Muscle of leg (tissue), 11 donors: ENCODE data around the gene ANP32A. TPM values are rescaled to one million over a fixed set of nuclear protein-coding genes. Genes with fewer than 3 reads are reported as not detected.

Experiments used
- DNase-seq: peaks from one replicate; pipeline ENCODE4 v3.0.0; 2013
- H3K27ac ChIP-seq: one replicate; pipeline ENCODE4 v1.5.1; 2013; ENCODE audit warnings: mild to moderate bottlenecking, low read length, control low read depth
- H3K27me3 ChIP-seq: one replicate; pipeline ENCODE4 v1.6.1; 2013; ENCODE audit warnings: low read length; ENCODE audit not compliant: control insufficient read depth, insufficient read depth
- H3K36me3 ChIP-seq: one replicate; pipeline ENCODE4 v1.6.1; 2013; ENCODE audit warnings: low read length; ENCODE audit not compliant: control insufficient read depth, insufficient read depth
- H3K4me1 ChIP-seq: one replicate; pipeline ENCODE4 v1.6.1; 2013; ENCODE audit warnings: low read length; ENCODE audit not compliant: control insufficient read depth, insufficient read depth
- H3K4me3 ChIP-seq: one replicate; pipeline ENCODE4 v1.5.1; 2013; ENCODE audit warnings: low read length, control low read depth
- H3K9me3 ChIP-seq: replicated peaks from 2 replicates; pipeline ENCODE4 v1.6.1; 2013; ENCODE audit warnings: low read depth, low read length; ENCODE audit not compliant: control insufficient read depth
- WGBS: methylation state at CpG from one replicate; pipeline ENCODE4 v1.1.5; 2013; ENCODE audit warnings: missing lambda C conversion rate; ENCODE audit not compliant: insufficient coverage; 5-methylcytosine and 5-hydroxymethylcytosine counted together
- polyA plus RNA-seq, 8 donors: library from polyadenylated mRNA; unstranded; fragments of 120-200 nt; gene quantifications; one replicate each; pipeline versions ENCODE4 v1.2.1 to v1.2.3, GENCODE V29; 2013; ENCODE audit warnings: inconsistent platforms in 1 of 8, low replicate concordance in 1 of 8; ENCODE audit not compliant: insufficient read length in 8 of 8, insufficient read depth in 1 of 8
- total RNA-seq: library from RNA; stranded (reverse); fragments of 120-200 nt; gene quantifications from one replicate; pipeline ENCODE4 v1.2.4, GENCODE V29; 2013

ANP32A gene
- total and polyA plus RNA-seq, 9 donors: 64.1 to 213 (median 177) TPM

- WGBS: 33% methylated on average over 2 of the region's 4 CpGs
- no peak for DNase-seq
- Histone ChIP-seq H3K27ac (no peak overlapping the region), H3K4me1 (peaks cover 35% of the 10 kb centered on the region), H3K4me3 (no peak overlapping the region), H3K9me3 (no peaks in the 10 kb centered on the region), H3K27me3 (no peaks in the 10 kb centered on the region), H3K36me3 (peaks cover 9% of the 10 kb centered on the region)
Measured at GRCh38 chr15:68801572-68802148, 19.0 kb downstream of the ANP32A start.

GRCh38 chr15:68800875-68801274 lies 19.8 kb downstream of the ANP32A start:
- H3K36me3 ChIP-seq: peaks cover 9% of the 10 kb centered on the region
- no peaks in the 10 kb centered on the region for H3K27me3 ChIP-seq
- no peak for DNase-seq
- no peak overlapping the region for H3K27ac ChIP-seq
- no peak overlapping the region for H3K4me3 ChIP-seq
- no peaks in the 10 kb centered on the region for H3K9me3 ChIP-seq
- 100% methylated on average over 1 of the region's 1 CpG for WGBS
- H3K4me1 ChIP-seq: peaks cover 35% of the 10 kb centered on the region

GRCh38 chr15:68798346-68799094 lies 22.2 kb downstream of the ANP32A start:
- H3K9me3 ChIP-seq: no peaks in the 10 kb centered on the region
- DNase-seq: no peak
- WGBS: 50% methylated on average over 5 of the region's 9 CpGs
- peaks cover 50% of the 10 kb centered on the region for H3K4me1 ChIP-seq
- peaks cover 7% of the 10 kb centered on the region for H3K36me3 ChIP-seq
- no peak overlapping the region for H3K27ac ChIP-seq
- H3K4me3 ChIP-seq: no peak overlapping the region
- no peaks in the 10 kb centered on the region for H3K27me3 ChIP-seq

GRCh38 chr15:68797599-68798345 lies 22.9 kb downstream of the ANP32A start:
- H3K27me3 ChIP-seq: no peaks in the 10 kb centered on the region
- H3K4me1 ChIP-seq: peaks cover 57% of the 10 kb centered on the region
- peak overlapping the region; percentile 26 for H3K27ac ChIP-seq
- peak; percentile 68 for DNase-seq
- 14% methylated on average over 6 of the region's 6 CpGs for WGBS
- H3K4me3 ChIP-seq: no peak overlapping the region
- H3K9me3 ChIP-seq: no peaks in the 10 kb centered on the region
- peaks cover 5% of the 10 kb centered on the region for H3K36me3 ChIP-seq

- peaks cover 61% of the 10 kb centered on the region for H3K4me1 ChIP-seq
- 26% methylated on average over 2 of the region's 3 CpGs for WGBS
Measured at GRCh38 chr15:68797191-68797590, 23.5 kb downstream of the ANP32A start.

GRCh38 chr15:68796576-68796975 lies 24.1 kb downstream of the ANP32A start:
- WGBS: 89% methylated on average over 3 of the region's 6 CpGs

More at GRCh38 chr15:68797191-68797590, 23.5 kb downstream of the ANP32A start:
- H3K27me3 ChIP-seq: no peaks in the 10 kb centered on the region
- H3K27ac ChIP-seq: peak overlapping the region; percentile 44
- H3K9me3 ChIP-seq: no peaks in the 10 kb centered on the region
- peaks cover 5% of the 10 kb centered on the region for H3K36me3 ChIP-seq
- H3K4me3 ChIP-seq: no peak overlapping the region
- DNase-seq: no peak

GRCh38 chr15:68795298-68795848 lies 25.3 kb downstream of the ANP32A start:
- DNase-seq: peak; percentile 93
- H3K36me3 ChIP-seq: peaks cover 5% of the 10 kb centered on the region
- H3K27me3 ChIP-seq: no peaks in the 10 kb centered on the region
- peaks cover 76% of the 10 kb centered on the region for H3K4me1 ChIP-seq
- no peaks in the 10 kb centered on the region for H3K9me3 ChIP-seq
- WGBS: 0% methylated on average over 16 of the region's 20 CpGs
- H3K27ac ChIP-seq: peak overlapping the region; percentile 88
- no peak overlapping the region for H3K4me3 ChIP-seq

More at GRCh38 chr15:68796576-68796975, 24.1 kb downstream of the ANP32A start:
- H3K36me3 ChIP-seq: peaks cover 5% of the 10 kb centered on the region
- H3K27me3 ChIP-seq: no peaks in the 10 kb centered on the region
- no peak overlapping the region for H3K4me3 ChIP-seq
- no peak overlapping the region for H3K27ac ChIP-seq
- DNase-seq: no peak
- H3K9me3 ChIP-seq: no peaks in the 10 kb centered on the region
- H3K4me1 ChIP-seq: peaks cover 65% of the 10 kb centered on the region

- 0% methylated on average over 1 of the region's 5 CpGs for WGBS
- peak; percentile 52 for DNase-seq
- Histone ChIP-seq H3K4me3 (no peak overlapping the region), H3K27ac (peak overlapping the region; percentile 88), H3K4me1 (peaks cover 81% of the 10 kb centered on the region), H3K9me3 (no peaks in the 10 kb centered on the region), H3K36me3 (peaks cover 7% of the 10 kb centered on the region), H3K27me3 (no peaks in the 10 kb centered on the region)
Measured at GRCh38 chr15:68794863-68795262, 25.8 kb downstream of the ANP32A start.

GRCh38 chr15:68794307-68794706 lies 26.4 kb downstream of the ANP32A start:
- Histone ChIP-seq H3K27ac (peak overlapping the region; percentile 88), H3K4me1 (peaks cover 87% of the 10 kb centered on the region), H3K27me3 (no peaks in the 10 kb centered on the region), H3K36me3 (peaks cover 6% of the 10 kb centered on the region), H3K4me3 (no peak overlapping the region), H3K9me3 (no peaks in the 10 kb centered on the region)
- DNase-seq: no peak
- WGBS: 59% methylated on average over 3 of the region's 4 CpGs

GRCh38 chr15:68793776-68794175 lies 26.9 kb downstream of the ANP32A start:
- Histone ChIP-seq H3K27me3 (no peaks in the 10 kb centered on the region), H3K4me1 (peaks cover 92% of the 10 kb centered on the region), H3K4me3 (no peak overlapping the region), H3K27ac (peak overlapping the region; percentile 1), H3K9me3 (no peaks in the 10 kb centered on the region), H3K36me3 (peaks cover 4% of the 10 kb centered on the region)
- 70% methylated on average over 3 of the region's 6 CpGs for WGBS
- no peak for DNase-seq
